ENCODE results near the gene PARP16. TPM values are rescaled to one million over a fixed set of nuclear protein-coding genes. Genes with fewer than 3 reads are reported as not detected.

The PARP16 gene
- total and polyA plus RNA-seq, 9 of the 15 experiments (the other 6 are each of a cell fraction or from before 2014, with no cell fraction given): 3.0 to 9.9 (median 5.8) TPM

DNA sequence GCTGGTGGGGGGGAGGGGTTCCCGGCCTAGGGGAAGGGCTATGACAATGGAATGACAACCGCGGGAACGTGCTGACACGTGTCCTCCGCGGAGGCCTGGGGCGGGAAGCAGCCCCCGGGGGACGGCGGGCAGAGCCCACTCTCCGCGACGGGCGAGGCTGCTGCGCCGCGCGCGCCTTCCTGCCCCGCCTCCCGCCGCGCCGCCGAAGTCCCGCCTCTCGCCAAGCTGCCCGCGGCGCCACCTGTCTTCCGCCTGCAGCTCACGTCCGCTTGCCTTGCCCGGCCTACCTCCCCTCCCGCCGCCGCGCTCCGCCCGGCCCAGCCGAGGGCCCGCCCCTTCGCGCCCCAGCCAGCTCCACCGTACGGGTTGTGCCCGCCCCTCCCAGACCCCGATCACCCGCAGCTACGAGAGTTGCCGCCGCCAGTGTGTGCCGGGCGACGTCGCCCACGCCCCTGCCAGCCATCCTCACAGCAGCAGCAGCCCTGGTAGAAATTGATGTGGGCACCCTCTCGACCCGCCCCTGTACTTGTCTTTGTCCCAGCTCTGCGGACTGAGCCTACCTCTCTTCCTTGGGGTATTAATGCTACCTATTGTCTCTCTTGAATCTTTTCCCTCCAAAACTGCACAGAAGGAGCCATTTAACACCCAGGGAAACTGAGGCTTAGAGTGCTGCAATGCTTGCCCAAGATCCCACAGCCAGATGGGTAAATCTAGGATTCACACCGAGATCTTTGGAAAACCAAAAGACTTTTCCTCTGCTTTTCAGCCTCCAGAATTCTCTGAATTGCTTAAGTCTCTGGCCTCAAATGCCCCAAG is at the start of gene PARP16 (continued):
- TF ChIP-seq, protein P1, sequence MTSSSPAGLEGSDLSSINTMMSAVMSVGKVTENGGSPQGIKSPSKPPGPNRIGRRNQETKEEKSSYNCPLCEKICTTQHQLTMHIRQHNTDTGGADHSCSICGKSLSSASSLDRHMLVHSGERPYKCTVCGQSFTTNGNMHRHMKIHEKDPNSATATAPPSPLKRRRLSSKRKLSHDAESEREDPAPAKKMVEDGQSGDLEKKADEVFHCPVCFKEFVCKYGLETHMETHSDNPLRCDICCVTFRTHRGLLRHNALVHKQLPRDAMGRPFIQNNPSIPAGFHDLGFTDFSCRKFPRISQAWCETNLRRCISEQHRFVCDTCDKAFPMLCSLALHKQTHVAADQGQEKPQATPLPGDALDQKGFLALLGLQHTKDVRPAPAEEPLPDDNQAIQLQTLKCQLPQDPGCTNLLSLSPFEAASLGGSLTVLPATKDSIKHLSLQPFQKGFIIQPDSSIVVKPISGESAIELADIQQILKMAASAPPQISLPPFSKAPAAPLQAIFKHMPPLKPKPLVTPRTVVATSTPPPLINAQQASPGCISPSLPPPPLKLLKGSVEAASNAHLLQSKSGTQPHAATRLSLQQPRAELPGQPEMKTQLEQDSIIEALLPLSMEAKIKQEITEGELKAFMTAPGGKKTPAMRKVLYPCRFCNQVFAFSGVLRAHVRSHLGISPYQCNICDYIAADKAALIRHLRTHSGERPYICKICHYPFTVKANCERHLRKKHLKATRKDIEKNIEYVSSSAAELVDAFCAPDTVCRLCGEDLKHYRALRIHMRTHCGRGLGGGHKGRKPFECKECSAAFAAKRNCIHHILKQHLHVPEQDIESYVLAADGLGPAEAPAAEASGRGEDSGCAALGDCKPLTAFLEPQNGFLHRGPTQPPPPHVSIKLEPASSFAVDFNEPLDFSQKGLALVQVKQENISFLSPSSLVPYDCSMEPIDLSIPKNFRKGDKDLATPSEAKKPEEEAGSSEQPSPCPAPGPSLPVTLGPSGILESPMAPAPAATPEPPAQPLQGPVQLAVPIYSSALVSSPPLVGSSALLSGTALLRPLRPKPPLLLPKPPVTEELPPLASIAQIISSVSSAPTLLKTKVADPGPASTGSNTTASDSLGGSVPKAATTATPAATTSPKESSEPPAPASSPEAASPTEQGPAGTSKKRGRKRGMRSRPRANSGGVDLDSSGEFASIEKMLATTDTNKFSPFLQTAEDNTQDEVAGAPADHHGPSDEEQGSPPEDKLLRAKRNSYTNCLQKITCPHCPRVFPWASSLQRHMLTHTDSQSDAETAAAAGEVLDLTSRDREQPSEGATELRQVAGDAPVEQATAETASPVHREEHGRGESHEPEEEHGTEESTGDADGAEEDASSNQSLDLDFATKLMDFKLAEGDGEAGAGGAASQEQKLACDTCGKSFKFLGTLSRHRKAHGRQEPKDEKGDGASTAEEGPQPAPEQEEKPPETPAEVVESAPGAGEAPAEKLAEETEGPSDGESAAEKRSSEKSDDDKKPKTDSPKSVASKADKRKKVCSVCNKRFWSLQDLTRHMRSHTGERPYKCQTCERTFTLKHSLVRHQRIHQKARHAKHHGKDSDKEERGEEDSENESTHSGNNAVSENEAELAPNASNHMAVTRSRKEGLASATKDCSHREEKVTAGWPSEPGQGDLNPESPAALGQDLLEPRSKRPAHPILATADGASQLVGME (CRISPR knock-in tag; IDR thresholded peaks at IDR 0.05): no peak
- TF ChIP-seq HEY1 (CRISPR knock-in tag; IDR thresholded peaks at IDR 0.05; ENCODE audit: borderline replicate concordance) (no peak), BRF1 (IDR thresholded peaks at IDR 0.05; ENCODE audit: borderline replicate concordance, extremely low read depth, insufficient read length) (no peak), FUS (optimal IDR thresholded peaks at IDR 0.05; ENCODE audit: low read depth, low read length) (no peak), HDAC6 (IDR thresholded peaks at IDR 0.05; ENCODE audit: low read depth, low read length) (no peak), ZNF197 (CRISPR knock-in tag; IDR thresholded peaks at IDR 0.05; ENCODE audit: low read depth) (no peak), ATF1 (CRISPR knock-in tag; IDR thresholded peaks at IDR 0.05) (no peak), ATF1 (tag; IDR thresholded peaks at IDR 0.05) (peak; percentile 45; the same call in 1 of the 2 replicates), SMAD4 (CRISPR knock-in tag; conservative IDR thresholded peaks at IDR 0.05) (peak; percentile 54; the same call in 1 of the 2 replicates), JUND (IDR thresholded peaks at IDR 0.05; ENCODE audit: borderline replicate concordance, low read depth, low read length) (0 out of 2 replicates have a peak, but pooled peaks have one; percentile 46), JUND (tag; IDR thresholded peaks at IDR 0.05; ENCODE audit: borderline replicate concordance, low read depth, low read length) (no peak; the same call in 2 of the 3 replicates), L3MBTL2 (IDR thresholded peaks at IDR 0.05) (peak; percentile 65), ARHGAP35 (IDR thresholded peaks at IDR 0.05; ENCODE audit: partially characterized antibody) (no peak), ZNF589 (CRISPR knock-in tag; IDR thresholded peaks at IDR 0.05; ENCODE audit: low read depth) (no peak; the same call in 1 of the 2 replicates), HOXB6 (CRISPR knock-in tag; IDR thresholded peaks at IDR 0.05; ENCODE audit: borderline replicate concordance) (no peak), POLR2AphosphoS5 (IDR thresholded peaks at IDR 0.05; ENCODE audit: control insufficient read depth, insufficient read depth, low read depth, low read length) (peak; percentile 46; the same call in 1 of the 2 replicates)
- TF ChIP-seq, protein P2, sequence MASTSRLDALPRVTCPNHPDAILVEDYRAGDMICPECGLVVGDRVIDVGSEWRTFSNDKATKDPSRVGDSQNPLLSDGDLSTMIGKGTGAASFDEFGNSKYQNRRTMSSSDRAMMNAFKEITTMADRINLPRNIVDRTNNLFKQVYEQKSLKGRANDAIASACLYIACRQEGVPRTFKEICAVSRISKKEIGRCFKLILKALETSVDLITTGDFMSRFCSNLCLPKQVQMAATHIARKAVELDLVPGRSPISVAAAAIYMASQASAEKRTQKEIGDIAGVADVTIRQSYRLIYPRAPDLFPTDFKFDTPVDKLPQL (IDR thresholded peaks at IDR 0.05; ENCODE audit: extremely low read depth, insufficient read length): no peak
- TF ChIP-seq, protein P3, sequence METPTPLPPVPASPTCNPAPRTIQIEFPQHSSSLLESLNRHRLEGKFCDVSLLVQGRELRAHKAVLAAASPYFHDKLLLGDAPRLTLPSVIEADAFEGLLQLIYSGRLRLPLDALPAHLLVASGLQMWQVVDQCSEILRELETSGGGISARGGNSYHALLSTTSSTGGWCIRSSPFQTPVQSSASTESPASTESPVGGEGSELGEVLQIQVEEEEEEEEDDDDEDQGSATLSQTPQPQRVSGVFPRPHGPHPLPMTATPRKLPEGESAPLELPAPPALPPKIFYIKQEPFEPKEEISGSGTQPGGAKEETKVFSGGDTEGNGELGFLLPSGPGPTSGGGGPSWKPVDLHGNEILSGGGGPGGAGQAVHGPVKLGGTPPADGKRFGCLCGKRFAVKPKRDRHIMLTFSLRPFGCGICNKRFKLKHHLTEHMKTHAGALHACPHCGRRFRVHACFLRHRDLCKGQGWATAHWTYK (CRISPR knock-in tag; IDR thresholded peaks at IDR 0.05): 0 out of 2 replicates have a peak, but pooled peaks have one; percentile 55

Measured in K562 (cell line).